Panc1 (cell line): ENCODE results near the gene PFAS.

Source experiments
- SIN3A ChIP-seq: IDR thresholded peaks from 2 replicates; pipeline ENCODE4 v1.6.1; 2012; ENCODE audit warnings: low read depth, mild to moderate bottlenecking, low read length, moderate library complexity, borderline replicate concordance; ENCODE audit not compliant: insufficient read depth
- TF ChIP-seq, protein P1 (sequence below), 2 experiments: IDR thresholded peaks; 2 replicates each; pipeline ENCODE4 v1.6.1; 2011 to 2012; ENCODE audit warnings: low read depth in 2 of 2, control low read depth in 1 of 2, low read length in 1 of 2, mild to moderate bottlenecking in 1 of 2, moderate library complexity in 1 of 2; ENCODE audit not compliant: insufficient read depth in 1 of 2

DNA sequence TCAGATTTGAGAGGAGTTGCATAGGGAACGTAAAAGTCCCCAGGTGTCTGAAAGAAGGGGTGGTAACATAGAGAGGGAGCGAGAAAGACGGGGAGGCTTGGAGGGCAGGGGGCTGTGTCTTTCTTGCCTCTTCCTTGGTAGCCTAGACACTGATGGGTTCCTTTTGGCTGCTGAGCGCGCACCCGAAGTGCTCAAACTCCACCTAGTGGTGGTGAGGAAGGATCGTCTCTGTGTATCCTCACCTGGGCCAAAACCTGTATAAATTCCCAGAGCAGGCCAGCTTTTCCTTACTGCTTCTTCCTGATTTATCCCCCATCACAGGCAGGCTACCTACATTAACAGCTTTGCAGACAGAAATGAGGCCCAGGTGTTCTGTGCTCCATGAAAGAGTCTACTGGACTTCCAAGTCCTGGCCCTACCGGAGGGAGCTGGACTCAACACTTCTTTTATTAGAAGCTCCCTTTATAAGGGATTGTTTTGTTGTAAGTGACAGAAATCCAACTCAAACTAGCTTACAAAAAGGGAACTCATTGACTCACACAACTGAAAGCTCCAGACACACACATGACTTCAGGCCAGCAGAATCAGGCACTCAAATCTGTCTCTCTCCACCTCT is 51.6 kb downstream of the PFAS start:
- TF ChIP-seq, protein P1, sequence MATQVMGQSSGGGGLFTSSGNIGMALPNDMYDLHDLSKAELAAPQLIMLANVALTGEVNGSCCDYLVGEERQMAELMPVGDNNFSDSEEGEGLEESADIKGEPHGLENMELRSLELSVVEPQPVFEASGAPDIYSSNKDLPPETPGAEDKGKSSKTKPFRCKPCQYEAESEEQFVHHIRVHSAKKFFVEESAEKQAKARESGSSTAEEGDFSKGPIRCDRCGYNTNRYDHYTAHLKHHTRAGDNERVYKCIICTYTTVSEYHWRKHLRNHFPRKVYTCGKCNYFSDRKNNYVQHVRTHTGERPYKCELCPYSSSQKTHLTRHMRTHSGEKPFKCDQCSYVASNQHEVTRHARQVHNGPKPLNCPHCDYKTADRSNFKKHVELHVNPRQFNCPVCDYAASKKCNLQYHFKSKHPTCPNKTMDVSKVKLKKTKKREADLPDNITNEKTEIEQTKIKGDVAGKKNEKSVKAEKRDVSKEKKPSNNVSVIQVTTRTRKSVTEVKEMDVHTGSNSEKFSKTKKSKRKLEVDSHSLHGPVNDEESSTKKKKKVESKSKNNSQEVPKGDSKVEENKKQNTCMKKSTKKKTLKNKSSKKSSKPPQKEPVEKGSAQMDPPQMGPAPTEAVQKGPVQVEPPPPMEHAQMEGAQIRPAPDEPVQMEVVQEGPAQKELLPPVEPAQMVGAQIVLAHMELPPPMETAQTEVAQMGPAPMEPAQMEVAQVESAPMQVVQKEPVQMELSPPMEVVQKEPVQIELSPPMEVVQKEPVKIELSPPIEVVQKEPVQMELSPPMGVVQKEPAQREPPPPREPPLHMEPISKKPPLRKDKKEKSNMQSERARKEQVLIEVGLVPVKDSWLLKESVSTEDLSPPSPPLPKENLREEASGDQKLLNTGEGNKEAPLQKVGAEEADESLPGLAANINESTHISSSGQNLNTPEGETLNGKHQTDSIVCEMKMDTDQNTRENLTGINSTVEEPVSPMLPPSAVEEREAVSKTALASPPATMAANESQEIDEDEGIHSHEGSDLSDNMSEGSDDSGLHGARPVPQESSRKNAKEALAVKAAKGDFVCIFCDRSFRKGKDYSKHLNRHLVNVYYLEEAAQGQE (IDR thresholded peaks at IDR 0.05; ENCODE audit: insufficient read depth in 1 of 2, low read depth in 2 of 2, low read length in 1 of 2) = no peak
- TF ChIP-seq SIN3A = no peak
